ENCODE measurements around the gene AKT2. TPM values are rescaled to one million over a fixed set of nuclear protein-coding genes. Genes with fewer than 3 reads are reported as not detected.

AKT2 gene
- total and polyA plus RNA-seq, 2 donors, result 48.9 to 110 TPM

- no peak overlapping the region for H3K27ac ChIP-seq (ENCODE audit: low read depth in 1 of 2, low read length in 1 of 2)
- WGBS, result 98% methylated on average over 24 of the region's 24 CpGs
- H3K4me1 ChIP-seq (ENCODE audit: control insufficient read depth in 2 of 2, insufficient read depth in 2 of 2, low read length in 2 of 2), result peaks cover 0 to 5% of the 10 kb centered on the region in 2 donors
- peaks cover 42 to 45% of the 10 kb centered on the region in 2 donors for H3K36me3 ChIP-seq (ENCODE audit: control insufficient read depth in 2 of 2, insufficient read depth in 2 of 2, low read length in 1 of 2)
- no peak for DNase-seq (ENCODE audit: low read depth in 6 of 9, low spot score in 9 of 9)
- H3K9me3 ChIP-seq (ENCODE audit: control insufficient read depth in 2 of 2, insufficient read depth in 1 of 2, low read length in 1 of 2), result peaks cover 0 to 4% of the 10 kb centered on the region in 2 donors
- H3K27me3 ChIP-seq (ENCODE audit: control insufficient read depth in 2 of 2, insufficient read depth in 1 of 2, low read length in 1 of 2), result no peaks in the 10 kb centered on the region
- no peak overlapping the region for H3K4me3 ChIP-seq (ENCODE audit: low read length in 2 of 2)
These were observed 21.5 kb downstream of the AKT2 start for GRCh38 chr19:40263440-40264313.

DNA sequence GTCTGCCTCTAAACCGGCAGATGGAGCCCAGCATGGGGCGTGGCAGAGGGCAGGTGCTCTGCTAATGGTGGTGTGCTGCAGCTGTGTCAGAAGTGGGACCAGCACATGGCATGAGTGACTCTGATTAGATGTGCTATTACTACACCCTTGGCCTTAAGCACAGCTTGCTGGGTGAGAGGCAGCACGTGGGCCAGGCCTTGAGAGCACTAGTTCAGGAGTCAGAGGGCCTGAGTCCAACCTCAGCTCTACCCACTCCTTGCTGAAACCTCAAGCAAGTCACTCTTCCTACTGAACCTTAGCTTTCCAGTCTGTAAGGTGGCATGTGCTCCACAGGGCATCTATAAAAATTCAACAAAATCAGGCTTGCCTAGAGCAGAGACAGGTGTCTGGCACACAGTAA lies 22.7 kb downstream of the AKT2 start:
- Histone ChIP-seq H3K36me3 (ENCODE audit: control insufficient read depth in 2 of 2, insufficient read depth in 2 of 2, low read length in 1 of 2) (peaks cover 37 to 38% of the 10 kb centered on the region in 2 donors), H3K4me3 (ENCODE audit: low read length in 2 of 2) (no peak overlapping the region), H3K27ac (ENCODE audit: low read depth in 1 of 2, low read length in 1 of 2) (no peak overlapping the region), H3K27me3 (ENCODE audit: control insufficient read depth in 2 of 2, insufficient read depth in 1 of 2, low read length in 1 of 2) (no peaks in the 10 kb centered on the region), H3K9me3 (ENCODE audit: control insufficient read depth in 2 of 2, insufficient read depth in 1 of 2, low read length in 1 of 2) (peaks cover 0 to 4% of the 10 kb centered on the region in 2 donors), H3K4me1 (ENCODE audit: control insufficient read depth in 2 of 2, insufficient read depth in 2 of 2, low read length in 2 of 2) (peaks cover 0 to 2% of the 10 kb centered on the region in 2 donors)
- DNase-seq (ENCODE audit: low read depth in 6 of 9, low spot score in 9 of 9), result no peak
- 97% methylated on average over 3 of the region's 3 CpGs for WGBS

DNA sequence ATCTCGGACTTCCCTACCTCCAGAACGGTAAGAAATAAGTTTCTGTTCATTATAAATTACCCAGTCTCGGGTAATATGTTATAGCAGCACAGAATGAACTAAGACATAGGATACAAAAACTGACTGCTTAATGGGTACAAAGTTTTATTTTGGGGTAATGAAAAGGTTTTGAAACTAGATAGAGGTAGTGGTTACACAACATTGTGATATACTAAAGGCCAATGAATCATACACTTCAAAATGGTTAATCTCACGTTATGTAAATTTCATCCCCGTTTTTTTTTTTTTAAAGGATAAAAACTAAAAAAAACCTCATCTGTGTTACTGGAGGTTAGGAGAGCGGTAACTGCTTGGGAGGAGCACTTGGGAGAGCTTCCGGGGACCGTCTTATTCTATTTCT lies 23.5 kb downstream of the AKT2 start:
- H3K27me3 ChIP-seq (ENCODE audit: control insufficient read depth in 2 of 2, insufficient read depth in 1 of 2, low read length in 1 of 2), result no peaks in the 10 kb centered on the region
- WGBS, result 94% methylated on average over 8 of the region's 8 CpGs
- H3K4me1 ChIP-seq (ENCODE audit: control insufficient read depth in 2 of 2, insufficient read depth in 2 of 2, low read length in 2 of 2), result peaks cover 0 to 2% of the 10 kb centered on the region in 2 donors
- peaks cover 0 to 4% of the 10 kb centered on the region in 2 donors for H3K9me3 ChIP-seq (ENCODE audit: control insufficient read depth in 2 of 2, insufficient read depth in 1 of 2, low read length in 1 of 2)
- H3K27ac ChIP-seq (ENCODE audit: low read depth in 1 of 2, low read length in 1 of 2), result no peak overlapping the region
- no peak overlapping the region for H3K4me3 ChIP-seq (ENCODE audit: low read length in 2 of 2)
- peaks cover 45% of the 10 kb centered on the region in 2 donors for H3K36me3 ChIP-seq (ENCODE audit: control insufficient read depth in 2 of 2, insufficient read depth in 2 of 2, low read length in 1 of 2)
- DNase-seq (ENCODE audit: low read depth in 6 of 9, low spot score in 9 of 9), result no peak

DNA sequence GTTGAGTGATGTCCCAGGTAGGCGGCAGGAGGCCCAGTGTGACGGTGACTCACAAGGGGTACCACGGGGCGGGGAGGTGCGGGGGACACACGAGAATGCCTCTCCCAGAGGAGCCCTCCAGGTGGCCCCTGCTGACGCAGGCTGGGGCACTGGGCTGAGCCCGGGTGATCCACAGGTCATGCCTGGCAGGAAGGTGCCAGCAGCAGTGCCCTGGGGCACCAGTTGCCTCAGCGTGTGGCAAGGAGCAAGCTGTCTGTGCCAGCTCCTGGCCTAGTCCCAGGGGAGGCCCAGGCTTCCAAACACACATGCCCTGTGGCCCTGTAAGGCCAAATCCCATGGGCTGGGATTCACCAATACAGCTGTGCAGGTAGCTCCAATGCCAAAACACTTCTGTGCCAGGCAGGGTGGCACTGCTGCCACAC lies 28.0 kb downstream of the AKT2 start:
- Histone ChIP-seq H3K4me1 (ENCODE audit: control insufficient read depth in 2 of 2, insufficient read depth in 2 of 2, low read length in 2 of 2) (no peaks in the 10 kb centered on the region), H3K27me3 (ENCODE audit: control insufficient read depth in 2 of 2, insufficient read depth in 1 of 2, low read length in 1 of 2) (no peaks in the 10 kb centered on the region), H3K27ac (ENCODE audit: low read depth in 1 of 2, low read length in 1 of 2) (no peak overlapping the region), H3K36me3 (ENCODE audit: control insufficient read depth in 2 of 2, insufficient read depth in 2 of 2, low read length in 1 of 2) (peaks cover 51 to 54% of the 10 kb centered on the region in 2 donors), H3K4me3 (ENCODE audit: low read length in 2 of 2) (no peak overlapping the region), H3K9me3 (ENCODE audit: control insufficient read depth in 2 of 2, insufficient read depth in 1 of 2, low read length in 1 of 2) (no peaks in the 10 kb centered on the region)
- no peak for DNase-seq (ENCODE audit: low read depth in 6 of 9, low spot score in 9 of 9)
- WGBS, result 95% methylated on average over 9 of the region's 9 CpGs

GRCh38 chr19:40256512-40256911 lies 28.6 kb downstream of the AKT2 start:
- DNase-seq (ENCODE audit: low read depth in 6 of 9, low spot score in 9 of 9), result no peak
- Histone ChIP-seq H3K36me3 (ENCODE audit: control insufficient read depth in 2 of 2, insufficient read depth in 2 of 2, low read length in 1 of 2) (peaks cover 53 to 54% of the 10 kb centered on the region in 2 donors), H3K4me1 (ENCODE audit: control insufficient read depth in 2 of 2, insufficient read depth in 2 of 2, low read length in 2 of 2) (no peaks in the 10 kb centered on the region), H3K9me3 (ENCODE audit: control insufficient read depth in 2 of 2, insufficient read depth in 1 of 2, low read length in 1 of 2) (no peaks in the 10 kb centered on the region), H3K27me3 (ENCODE audit: control insufficient read depth in 2 of 2, insufficient read depth in 1 of 2, low read length in 1 of 2) (no peaks in the 10 kb centered on the region), H3K4me3 (ENCODE audit: low read length in 2 of 2) (no peak overlapping the region), H3K27ac (ENCODE audit: low read depth in 1 of 2, low read length in 1 of 2) (no peak overlapping the region)
- 99% methylated on average over 8 of the region's 8 CpGs for WGBS

GRCh38 chr19:40255619-40256166 lies 29.5 kb downstream of the AKT2 start:
- H3K36me3 ChIP-seq (ENCODE audit: control insufficient read depth in 2 of 2, insufficient read depth in 2 of 2, low read length in 1 of 2), result peaks cover 53 to 61% of the 10 kb centered on the region in 2 donors
- no peak for DNase-seq (ENCODE audit: low read depth in 6 of 9, low spot score in 9 of 9)

DNA sequence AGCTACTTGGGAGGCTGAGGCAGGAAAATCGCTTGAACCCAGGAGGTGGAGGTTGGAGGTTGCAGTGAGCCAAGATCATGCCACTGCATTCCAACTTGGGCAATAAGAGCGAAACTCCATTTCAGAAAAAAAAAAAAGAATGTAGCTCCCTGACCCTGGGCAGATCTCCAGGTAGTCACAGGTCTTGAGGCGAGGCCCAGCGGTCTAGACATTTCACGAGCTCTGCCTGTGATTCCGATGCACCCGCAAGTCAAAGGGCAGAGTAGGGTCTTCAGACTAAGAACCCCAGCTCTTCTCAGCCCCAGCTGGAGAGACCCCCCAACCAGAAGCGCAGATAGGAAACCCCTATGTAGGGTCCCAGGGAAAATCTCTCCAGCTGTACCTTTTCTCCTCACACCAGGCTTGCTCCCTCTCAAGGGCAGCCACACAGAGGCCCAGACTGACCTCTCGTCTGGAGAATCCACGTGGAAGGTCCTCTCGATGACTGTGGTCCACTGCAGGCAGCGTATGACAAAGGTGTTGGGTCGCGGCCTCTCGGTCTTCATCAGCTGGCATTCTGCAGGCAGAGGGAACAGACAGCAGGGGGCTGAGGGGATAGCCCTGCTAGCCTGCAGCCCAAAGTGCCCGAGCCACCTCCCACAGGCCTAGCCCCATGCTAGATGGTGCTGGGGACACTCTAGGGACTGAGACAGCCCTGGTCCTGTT lies 30.3 kb downstream of the AKT2 start:
- Histone ChIP-seq H3K27me3 (ENCODE audit: control insufficient read depth in 2 of 2, insufficient read depth in 1 of 2, low read length in 1 of 2) (no peaks in the 10 kb centered on the region), H3K4me1 (ENCODE audit: control insufficient read depth in 2 of 2, insufficient read depth in 2 of 2, low read length in 2 of 2) (no peaks in the 10 kb centered on the region), H3K4me3 (ENCODE audit: low read length in 2 of 2) (no peak overlapping the region), H3K9me3 (ENCODE audit: control insufficient read depth in 2 of 2, insufficient read depth in 1 of 2, low read length in 1 of 2) (no peaks in the 10 kb centered on the region), H3K27ac (ENCODE audit: low read depth in 1 of 2, low read length in 1 of 2) (no peak overlapping the region), H3K36me3 (ENCODE audit: control insufficient read depth in 2 of 2, insufficient read depth in 2 of 2, low read length in 1 of 2) (peaks cover 60 to 66% of the 10 kb centered on the region in 2 donors)
- DNase-seq (ENCODE audit: low read depth in 6 of 9, low spot score in 9 of 9), result no peak
- 98% methylated on average over 16 of the region's 16 CpGs for WGBS

More at GRCh38 chr19:40255619-40256166, 29.5 kb downstream of the AKT2 start:
- H3K9me3 ChIP-seq (ENCODE audit: control insufficient read depth in 2 of 2, insufficient read depth in 1 of 2, low read length in 1 of 2), result no peaks in the 10 kb centered on the region
- no peak overlapping the region for H3K27ac ChIP-seq (ENCODE audit: low read depth in 1 of 2, low read length in 1 of 2)
- WGBS, result 98% methylated on average over 3 of the region's 3 CpGs
- no peaks in the 10 kb centered on the region for H3K4me1 ChIP-seq (ENCODE audit: control insufficient read depth in 2 of 2, insufficient read depth in 2 of 2, low read length in 2 of 2)
- no peaks in the 10 kb centered on the region for H3K27me3 ChIP-seq (ENCODE audit: control insufficient read depth in 2 of 2, insufficient read depth in 1 of 2, low read length in 1 of 2)
- H3K4me3 ChIP-seq (ENCODE audit: low read length in 2 of 2), result no peak overlapping the region

DNA sequence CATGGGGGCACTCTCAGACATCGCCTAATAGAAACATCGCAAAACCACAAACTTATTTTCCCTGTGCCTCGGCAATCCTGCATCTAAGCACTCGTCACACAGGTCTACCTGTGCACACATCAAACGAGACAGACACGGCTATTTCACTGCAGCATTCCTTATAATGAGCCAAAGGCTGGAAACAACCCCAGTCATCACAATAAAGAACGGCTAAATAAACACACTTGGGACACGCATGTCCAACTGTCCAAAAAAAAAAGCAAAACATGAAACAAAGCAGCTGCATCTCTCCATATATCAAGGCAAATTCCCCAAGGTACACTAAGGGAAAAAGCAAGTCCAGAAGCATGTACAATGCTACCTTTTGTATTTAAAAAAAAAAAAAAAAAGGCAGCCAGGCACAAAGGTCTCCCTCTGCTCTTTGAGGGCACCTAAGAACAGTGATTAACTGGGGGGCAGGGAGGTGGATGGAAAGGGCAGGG lies 31.5 kb downstream of the AKT2 start:
- Histone ChIP-seq H3K4me3 (ENCODE audit: low read length in 2 of 2) (no peak overlapping the region), H3K9me3 (ENCODE audit: control insufficient read depth in 2 of 2, insufficient read depth in 1 of 2, low read length in 1 of 2) (no peaks in the 10 kb centered on the region), H3K27ac (ENCODE audit: low read depth in 1 of 2, low read length in 1 of 2) (no peak overlapping the region), H3K27me3 (ENCODE audit: control insufficient read depth in 2 of 2, insufficient read depth in 1 of 2, low read length in 1 of 2) (no peaks in the 10 kb centered on the region), H3K36me3 (ENCODE audit: control insufficient read depth in 2 of 2, insufficient read depth in 2 of 2, low read length in 1 of 2) (peaks cover 70 to 72% of the 10 kb centered on the region in 2 donors), H3K4me1 (ENCODE audit: control insufficient read depth in 2 of 2, insufficient read depth in 2 of 2, low read length in 2 of 2) (no peaks in the 10 kb centered on the region)
- WGBS, result 96% methylated on average over 8 of the region's 8 CpGs
- DNase-seq (ENCODE audit: low read depth in 6 of 9, low spot score in 9 of 9), result no peak

DNA sequence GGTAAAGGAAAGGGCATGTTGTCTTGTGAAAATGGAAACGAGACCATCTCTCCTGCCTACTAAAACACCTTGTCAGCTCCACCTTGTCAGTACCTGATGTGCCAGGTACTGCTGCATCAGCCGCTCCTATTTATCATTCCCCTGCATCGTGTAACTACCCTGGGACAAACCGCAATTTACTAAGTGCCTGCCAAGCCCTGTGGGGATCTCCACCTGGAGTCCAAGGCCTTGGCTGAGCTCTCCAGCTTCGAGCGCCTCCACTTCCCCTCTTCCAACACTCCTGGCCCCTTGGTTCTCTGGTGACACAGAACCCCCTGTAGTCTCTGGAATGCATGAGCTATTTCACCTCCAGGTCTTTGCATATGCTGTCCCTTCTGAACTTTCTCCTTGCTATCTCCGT lies 32.8 kb downstream of the AKT2 start:
- 96% methylated on average over 7 of the region's 7 CpGs for WGBS
- no peak for DNase-seq (ENCODE audit: low read depth in 6 of 9, low spot score in 9 of 9)
- Histone ChIP-seq H3K27me3 (ENCODE audit: control insufficient read depth in 2 of 2, insufficient read depth in 1 of 2, low read length in 1 of 2) (no peaks in the 10 kb centered on the region), H3K27ac (ENCODE audit: low read depth in 1 of 2, low read length in 1 of 2) (no peak overlapping the region), H3K36me3 (ENCODE audit: control insufficient read depth in 2 of 2, insufficient read depth in 2 of 2, low read length in 1 of 2) (peaks cover 72 to 76% of the 10 kb centered on the region in 2 donors), H3K4me1 (ENCODE audit: control insufficient read depth in 2 of 2, insufficient read depth in 2 of 2, low read length in 2 of 2) (no peaks in the 10 kb centered on the region), H3K4me3 (ENCODE audit: low read length in 2 of 2) (no peak overlapping the region), H3K9me3 (ENCODE audit: control insufficient read depth in 2 of 2, insufficient read depth in 1 of 2, low read length in 1 of 2) (no peaks in the 10 kb centered on the region)
